HEK293 (cell line): Measurements from ENCODE around the gene MAGI1.

Experiments
- CTCF ChIA-PET: fragments of 350-600 bp; formaldehyde crosslinking; extraction: SDS; loops from one replicate; lab custom pipeline; 2021; ENCODE audit warnings: antibody characterized with exemption; lab: Yijun Ruan, JAX
- POLR2A ChIA-PET: fragments of 300-600 bp; formaldehyde crosslinking; extraction: SDS; loops from one replicate; lab custom pipeline; 2020; ENCODE audit warnings: antibody characterized with exemption, inconsistent platforms; lab: Yijun Ruan, JAX
- H3K27ac ChIP-seq: fragments of 200-500 bp; sonication (Bioruptor generic); 2 replicates; pipeline ENCODE4 v1.5.1; 2014; ENCODE audit warnings: low read depth, low read length, control low read depth, inconsistent platforms; ENCODE audit errors: extremely low read depth
- H3K36me3 ChIP-seq, 2 experiments: fragments of 200-500 bp in 1 of 2; sonication (Bioruptor generic) in 1 of 2; 1 replicate in 1 of 2; 2 replicates in 1 of 2; pipeline ENCODE4 v1.5.1; 2014 to 2017; ENCODE audit warnings: inconsistent platforms in 2 of 2, low read length in 2 of 2; ENCODE audit not compliant: control insufficient read depth in 2 of 2, insufficient read depth in 1 of 2
- H3K4me1 ChIP-seq: fragments of 200-500 bp; sonication (Bioruptor generic); 2 replicates; pipeline ENCODE4 v1.5.1; 2014; ENCODE audit warnings: mild to moderate bottlenecking, low read length, inconsistent platforms; ENCODE audit not compliant: control insufficient read depth, insufficient read depth
- H3K4me3 ChIP-seq: 2 replicates; pipeline ENCODE4 v1.5.1; 2011; ENCODE audit warnings: low read depth, mild to moderate bottlenecking, control low read depth, low read length, moderate library complexity
- H3K9me3 ChIP-seq: fragments of 200-500 bp; sonication (Bioruptor generic); 2 replicates; pipeline ENCODE4 v1.5.1; 2014; ENCODE audit warnings: low read depth, low read length, inconsistent platforms; ENCODE audit not compliant: control insufficient read depth, insufficient read depth
- KLF8 ChIP-seq: fragments of 450-650 bp; formaldehyde crosslinking; IDR thresholded peaks from 2 replicates; pipeline ENCODE4 v1.5.1; 2016; ENCODE audit warnings: missing biosample characterization, missing genetic modification characterization
- KLF9 ChIP-seq: fragments of 450-650 bp; formaldehyde crosslinking; IDR thresholded peaks from 2 replicates; pipeline ENCODE4 v1.5.1; 2016; ENCODE audit warnings: missing biosample characterization, missing genetic modification characterization, low read depth
- PRDM10 ChIP-seq: fragments of 450-650 bp; formaldehyde crosslinking; IDR thresholded peaks from 2 replicates; pipeline ENCODE4 v1.5.1; 2016; ENCODE audit warnings: missing biosample characterization, missing genetic modification characterization
- REPIN1 ChIP-seq: fragments of 450-650 bp; formaldehyde crosslinking; IDR thresholded peaks from 2 replicates; pipeline ENCODE4 v1.5.1; 2017; ENCODE audit warnings: missing biosample characterization, missing genetic modification characterization, low read depth
- SP7 ChIP-seq: fragments of 450-650 bp; formaldehyde crosslinking; IDR thresholded peaks from 2 replicates; pipeline ENCODE4 v1.5.1; 2016; ENCODE audit warnings: missing biosample characterization, missing genetic modification characterization
- ZBTB1 ChIP-seq: fragments of 450-650 bp; formaldehyde crosslinking; IDR thresholded peaks from 2 replicates; pipeline ENCODE4 v1.5.1; 2016; ENCODE audit warnings: missing biosample characterization, missing genetic modification characterization
- ZFP41 ChIP-seq: fragments of 450-650 bp; formaldehyde crosslinking; IDR thresholded peaks from 2 replicates; pipeline ENCODE4 v1.5.1; 2016; ENCODE audit warnings: missing biosample characterization, missing genetic modification characterization, borderline replicate concordance
- ZNF10 ChIP-seq: fragments of 450-650 bp; formaldehyde crosslinking; IDR thresholded peaks from 2 replicates; pipeline ENCODE4 v1.5.1; 2017; ENCODE audit warnings: missing biosample characterization, missing genetic modification characterization
- ZNF121 ChIP-seq: fragments of 450-650 bp; formaldehyde crosslinking; IDR thresholded peaks from 2 replicates; pipeline ENCODE4 v1.5.1; 2016; ENCODE audit warnings: missing biosample characterization, missing genetic modification characterization
- ZNF155 ChIP-seq: fragments of 450-650 bp; formaldehyde crosslinking; IDR thresholded peaks from 2 replicates; pipeline ENCODE4 v1.5.1; 2016; ENCODE audit warnings: missing biosample characterization, missing genetic modification characterization
- ZNF19 ChIP-seq: fragments of 450-650 bp; formaldehyde crosslinking; IDR thresholded peaks from 2 replicates; pipeline ENCODE4; 2016; ENCODE audit warnings: missing biosample characterization, missing genetic modification characterization, low read depth
- ZNF2 ChIP-seq: fragments of 450-650 bp; formaldehyde crosslinking; IDR thresholded peaks from 2 replicates; pipeline ENCODE4 v1.5.1; 2016; ENCODE audit warnings: missing biosample characterization, missing genetic modification characterization
- ZNF211 ChIP-seq: fragments of 450-650 bp; formaldehyde crosslinking; IDR thresholded peaks from 2 replicates; pipeline ENCODE4 v1.5.1; 2016; ENCODE audit warnings: low read depth, missing biosample characterization, missing genetic modification characterization
- ZNF214 ChIP-seq: fragments of 450-650 bp; formaldehyde crosslinking; IDR thresholded peaks from 2 replicates; pipeline ENCODE4 v1.5.1; 2017; ENCODE audit warnings: missing biosample characterization, mild to moderate bottlenecking, missing genetic modification characterization, borderline replicate concordance
- ZNF239 ChIP-seq: fragments of 450-650 bp; formaldehyde crosslinking; IDR thresholded peaks from 2 replicates; pipeline ENCODE4 v1.5.1; 2016; ENCODE audit warnings: missing biosample characterization, missing genetic modification characterization
- ZNF248 ChIP-seq: fragments of 450-650 bp; formaldehyde crosslinking; IDR thresholded peaks from 2 replicates; pipeline ENCODE4 v1.5.1; 2017; ENCODE audit warnings: missing biosample characterization, missing genetic modification characterization
- ZNF292 ChIP-seq: fragments of 450-650 bp; formaldehyde crosslinking; IDR thresholded peaks from 2 replicates; pipeline ENCODE4 v1.5.1; 2016; ENCODE audit warnings: low read depth, missing biosample characterization, missing genetic modification characterization, borderline replicate concordance
- ZNF350 ChIP-seq: fragments of 450-650 bp; formaldehyde crosslinking; IDR thresholded peaks from 2 replicates; pipeline ENCODE4 v1.5.0; 2017; ENCODE audit warnings: missing biosample characterization, mild to moderate bottlenecking, missing genetic modification characterization
- ZNF362 ChIP-seq: fragments of 450-650 bp; formaldehyde crosslinking; IDR thresholded peaks from 2 replicates; pipeline ENCODE4 v1.5.1; 2016; ENCODE audit warnings: missing biosample characterization, missing genetic modification characterization
- ZNF394 ChIP-seq: fragments of 450-650 bp; formaldehyde crosslinking; IDR thresholded peaks from 2 replicates; pipeline ENCODE4 v1.5.1; 2016; ENCODE audit warnings: missing biosample characterization, missing genetic modification characterization, mild to moderate bottlenecking, moderate library complexity, borderline replicate concordance
- ZNF423 ChIP-seq: fragments of 450-650 bp; formaldehyde crosslinking; IDR thresholded peaks from 2 replicates; pipeline ENCODE4 v1.5.1; 2016; ENCODE audit warnings: missing biosample characterization, missing genetic modification characterization
- ZNF426 ChIP-seq: fragments of 450-650 bp; formaldehyde crosslinking; IDR thresholded peaks from 2 replicates; pipeline ENCODE4 v1.5.1; 2017; ENCODE audit warnings: missing biosample characterization, missing genetic modification characterization, mild to moderate bottlenecking, inconsistent platforms, moderate library complexity
- ZNF548 ChIP-seq: fragments of 450-650 bp; formaldehyde crosslinking; IDR thresholded peaks from 2 replicates; pipeline ENCODE4 v1.5.1; 2016; ENCODE audit warnings: missing biosample characterization, missing genetic modification characterization
- ZNF555 ChIP-seq: fragments of 450-650 bp; formaldehyde crosslinking; conservative IDR thresholded peaks from 2 replicates; pipeline ENCODE4 v1.5.1; 2017; ENCODE audit warnings: missing biosample characterization, mild to moderate bottlenecking, missing genetic modification characterization, inconsistent platforms
- ZNF580 ChIP-seq: fragments of 450-650 bp; formaldehyde crosslinking; IDR thresholded peaks from 2 replicates; pipeline ENCODE4 v1.5.1; 2016; ENCODE audit warnings: missing biosample characterization, missing genetic modification characterization
- ZNF626 ChIP-seq: fragments of 450-650 bp; sonication (Bioruptor Pico); formaldehyde crosslinking; IDR thresholded peaks from 2 replicates; pipeline ENCODE4 v1.5.1; 2018; ENCODE audit warnings: missing biosample characterization, missing genetic modification characterization, inconsistent platforms
- ZNF701 ChIP-seq: fragments of 450-650 bp; formaldehyde crosslinking; IDR thresholded peaks from 2 replicates; pipeline ENCODE4 v1.5.1; 2016; ENCODE audit warnings: missing biosample characterization, missing genetic modification characterization
- ZNF776 ChIP-seq: fragments of 450-650 bp; formaldehyde crosslinking; IDR thresholded peaks from 2 replicates; pipeline ENCODE4 v1.5.0; 2017; ENCODE audit warnings: missing biosample characterization, missing genetic modification characterization, borderline replicate concordance
- ZSCAN4 ChIP-seq: fragments of 450-650 bp; formaldehyde crosslinking; IDR thresholded peaks from 2 replicates; pipeline ENCODE4 v1.5.1; 2017; ENCODE audit warnings: missing biosample characterization, missing genetic modification characterization
- ZXDB ChIP-seq: fragments of 450-650 bp; formaldehyde crosslinking; IDR thresholded peaks from 2 replicates; pipeline ENCODE4 v1.5.1; 2016; ENCODE audit warnings: missing biosample characterization, missing genetic modification characterization

MAGI1 gene

GRCh38 chr3:65642883-65643282 is 395.8 kb downstream of the MAGI1 start (continued):
- TF ChIP-seq ZNF211 (tag by site-specific recombination) (no peak), ZNF214 (no peak)

GRCh38 chr3:65641777-65642176 is 396.9 kb downstream of the MAGI1 start:
- ChIA-PET CTCF (no interaction called here), POLR2A (no interaction called here)
- H3K36me3 ChIP-seq: no peaks in the 10 kb centered on the region
- no peaks in the 10 kb centered on the region for H3K9me3 ChIP-seq
- H3K27ac ChIP-seq: no peak overlapping the region
- no peak for TF ChIP-seq ZNF555
- TF ChIP-seq ZFP41: no peak
- TF ChIP-seq KLF9 (tag by site-specific recombination): no peak
- no peak for TF ChIP-seq ZNF626
- TF ChIP-seq ZNF155: no peak
- TF ChIP-seq ZNF580 (tag by site-specific recombination): no peak
- no peak for TF ChIP-seq ZNF350
- TF ChIP-seq ZSCAN4 (tag by site-specific recombination): no peak
- no peak for TF ChIP-seq ZNF423
- no peak for TF ChIP-seq ZNF426 (tag by site-specific recombination)
- TF ChIP-seq KLF8 (tag by site-specific recombination): no peak
- TF ChIP-seq PRDM10 (tag by site-specific recombination): no peak
- no peak for TF ChIP-seq SP7 (tag by site-specific recombination)
- TF ChIP-seq ZNF776 (tag by site-specific recombination): no peak
- no peak overlapping the region for H3K4me3 ChIP-seq
- H3K4me1 ChIP-seq: no peaks in the 10 kb centered on the region

GRCh38 chr3:65641045-65641444 is 397.7 kb downstream of the MAGI1 start:
- POLR2A ChIA-PET: no interaction called here
- H3K4me1 ChIP-seq: 0 out of 2 replicates have a peak, but pooled peaks cover 3% of the 10 kb centered on the region
- CTCF ChIA-PET: interaction anchor here (0.6 to 1.0 kb wide), 2 partner anchors 27 to 215 kb away, joined by 3 read pairs; no protein-coding TSS in a partner anchor
- TF ChIP-seq ZXDB (tag by site-specific recombination) (no peak), ZNF2 (tag by site-specific recombination) (no peak), ZNF121 (tag by site-specific recombination) (no peak), REPIN1 (tag by site-specific recombination) (no peak), ZNF548 (no peak), ZNF292 (tag by site-specific recombination) (no peak), ZNF10 (tag by site-specific recombination) (no peak), ZNF248 (no peak), ZNF239 (tag by site-specific recombination) (no peak), ZBTB1 (tag by site-specific recombination) (no peak), ZNF362 (tag by site-specific recombination) (no peak), ZNF701 (tag by site-specific recombination) (no peak), ZNF19 (tag by site-specific recombination) (no peak), ZNF211 (tag by site-specific recombination) (no peak), ZNF423 (no peak), ZNF394 (tag by site-specific recombination) (no peak)
- TF ChIP-seq, all 188 proteins: peak for 0
- no peak overlapping the region for H3K4me3 ChIP-seq
- H3K36me3 ChIP-seq: no peaks in the 10 kb centered on the region
- no peak overlapping the region for H3K27ac ChIP-seq
- no peaks in the 10 kb centered on the region for H3K9me3 ChIP-seq
